HG03460 (cell line): Measurements from ENCODE around the gene CCNY.

Experiments
- ATAC-seq: cut with Tn5 transposase; IDR thresholded peaks from one replicate; pipeline ENCODE4 v1.9.1; 2021; ENCODE audit not compliant: unreplicated experiment

The CCNY gene

GRCh38 chr10:35545878-35546590, 209.7 kb downstream of the CCNY start:
- no peak for ATAC-seq

GRCh38 chr10:35546824-35547225, 210.5 kb downstream of the CCNY start:
- ATAC-seq, result no peak

- ATAC-seq, result no peak
Observed at GRCh38 chr10:35552650-35553342, 216.5 kb downstream of the CCNY start.

GRCh38 chr10:35554036-35554435, 217.7 kb downstream of the CCNY start:
- ATAC-seq, result no peak

GRCh38 chr10:35554461-35555056, 218.2 kb downstream of the CCNY start:
- peak; percentile 58 for ATAC-seq

GRCh38 chr10:35555962-35556930, 219.9 kb downstream of the CCNY start:
- no peak for ATAC-seq

- ATAC-seq, result no peak
Observed at GRCh38 chr10:35558276-35558675, 222.0 kb downstream of the CCNY start.

- no peak for ATAC-seq
Observed at GRCh38 chr10:35559416-35559815, 223.1 kb downstream of the CCNY start.

GRCh38 chr10:35561715-35562114, 225.4 kb downstream of the CCNY start:
- no peak for ATAC-seq

GRCh38 chr10:35562427-35562826, 226.1 kb downstream of the CCNY start:
- ATAC-seq, result no peak

- ATAC-seq, result no peak
Observed at GRCh38 chr10:35563261-35563891, 227.1 kb downstream of the CCNY start.

- ATAC-seq, result peak; percentile 68
Observed at GRCh38 chr10:35564341-35564968, 228.1 kb downstream of the CCNY start.

GRCh38 chr10:35565602-35566081, 229.3 kb downstream of the CCNY start:
- ATAC-seq, result no peak

GRCh38 chr10:35567951-35568350, 231.6 kb downstream of the CCNY start:
- ATAC-seq, result no peak

GRCh38 chr10:35568483-35569015, 232.2 kb downstream of the CCNY start:
- no peak for ATAC-seq

- no peak for ATAC-seq
Observed at GRCh38 chr10:35569111-35569707, 232.9 kb downstream of the CCNY start.

- no peak for ATAC-seq
Observed at GRCh38 chr10:35569836-35570235, 233.5 kb downstream of the CCNY start.

- ATAC-seq, result no peak
Observed at GRCh38 chr10:35570397-35570796, 234.1 kb downstream of the CCNY start.

GRCh38 chr10:35572583-35572982, 236.3 kb downstream of the CCNY start:
- no peak for ATAC-seq
